SH-SY5Y (cell line): ENCODE measurements around the gene NBPF19.
"Not testable (repeated sequence)": the region's sequence is repeated elsewhere in the genome, so short reads cannot be mapped to it uniquely, and the experiment has no call there.

Experiments used
- GATA2 ChIP-seq: IDR thresholded peaks from 2 replicates; pipeline ENCODE4 v1.6.1; 2011; ENCODE audit warnings: mild to moderate bottlenecking, low read depth, low read length
- GATA3 ChIP-seq: IDR thresholded peaks from 2 replicates; pipeline ENCODE4 v1.6.1; 2011; ENCODE audit warnings: low read depth, mild to moderate bottlenecking, low read length, moderate library complexity

DNA sequence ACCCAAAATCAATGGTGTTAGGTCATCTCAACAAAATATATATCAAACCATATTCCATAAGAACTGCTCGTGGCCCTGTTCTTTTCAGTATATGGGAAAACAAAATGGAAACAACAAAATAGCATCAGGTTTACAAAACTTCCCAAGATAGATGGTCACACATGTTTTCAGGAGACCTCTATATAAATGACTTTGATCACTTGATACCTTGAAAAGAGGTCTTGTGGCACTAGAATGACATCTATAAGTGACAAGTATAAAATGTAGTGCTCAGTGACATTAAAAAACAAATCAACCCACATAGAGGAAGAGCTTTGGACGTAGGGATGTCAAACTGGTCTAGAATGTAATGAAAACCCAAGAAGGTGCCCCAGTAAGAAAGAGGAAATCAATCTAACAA lies at the start of gene NBPF19:
- TF ChIP-seq GATA3, GATA2: not testable (repeated sequence)
